IPS-20b (cell line): Measurements from ENCODE around the gene CNIH2.

ENCODE experiments used
- H3K27ac ChIP-seq: one replicate; pipeline ENCODE4 v1.5.1; 2013; ENCODE audit warnings: low read length
- H3K27me3 ChIP-seq: 2 replicates; pipeline ENCODE4 v1.6.1; 2013; ENCODE audit warnings: mild to moderate bottlenecking, low read length, inconsistent platforms; ENCODE audit not compliant: insufficient read depth
- H3K36me3 ChIP-seq: 2 replicates; pipeline ENCODE4 v1.6.1; 2013; ENCODE audit warnings: low read depth, mild to moderate bottlenecking, inconsistent platforms, low read length, moderate library complexity; ENCODE audit not compliant: insufficient read depth
- H3K4me1 ChIP-seq: 2 replicates; pipeline ENCODE4 v1.6.1; 2013; ENCODE audit warnings: mild to moderate bottlenecking, control low read depth, inconsistent platforms, low read length, moderate library complexity; ENCODE audit not compliant: insufficient read depth
- H3K4me3 ChIP-seq: 2 replicates; pipeline ENCODE4 v1.5.1; 2013; ENCODE audit warnings: mild to moderate bottlenecking, low read length, inconsistent platforms
- H3K9ac ChIP-seq: 2 replicates; pipeline ENCODE4 v1.6.1; 2013; ENCODE audit warnings: low read depth, mild to moderate bottlenecking, inconsistent platforms, low read length, moderate library complexity
- H3K9me3 ChIP-seq: 2 replicates; pipeline ENCODE4 v1.6.1; 2013; ENCODE audit warnings: mild to moderate bottlenecking, low read depth, low read length, inconsistent platforms; ENCODE audit not compliant: insufficient read depth

Gene CNIH2

GRCh38 chr11:66327171-66328030 is 49.4 kb downstream of the CNIH2 start:
- Histone ChIP-seq H3K4me3 (no peak overlapping the region), H3K27ac (no peak overlapping the region), H3K36me3 (no peaks in the 10 kb centered on the region), H3K27me3 (peaks cover 11% of the 10 kb centered on the region), H3K4me1 (peaks cover 4% of the 10 kb centered on the region; the same call in 1 of the 2 replicates), H3K9me3 (no peaks in the 10 kb centered on the region), H3K9ac (no peak overlapping the region)

- no peak overlapping the region for H3K4me3 ChIP-seq
- H3K36me3 ChIP-seq = no peaks in the 10 kb centered on the region
- no peaks in the 10 kb centered on the region for H3K9me3 ChIP-seq
- H3K27me3 ChIP-seq = peaks cover 11% of the 10 kb centered on the region
- H3K9ac ChIP-seq = no peak overlapping the region
- no peak overlapping the region for H3K27ac ChIP-seq
- peaks cover 4% of the 10 kb centered on the region; the same call in 1 of the 2 replicates for H3K4me1 ChIP-seq
Measured at GRCh38 chr11:66328031-66328301, 50.0 kb downstream of the CNIH2 start.

GRCh38 chr11:66328302-66329144 is 50.5 kb downstream of the CNIH2 start:
- peaks cover 11% of the 10 kb centered on the region for H3K27me3 ChIP-seq
- no peaks in the 10 kb centered on the region for H3K36me3 ChIP-seq
- H3K4me1 ChIP-seq = peaks cover 4% of the 10 kb centered on the region; the same call in 1 of the 2 replicates
- no peaks in the 10 kb centered on the region for H3K9me3 ChIP-seq
- no peak overlapping the region for H3K27ac ChIP-seq
- peak overlapping the region; percentile 40; the same call in 1 of the 2 replicates for H3K9ac ChIP-seq
- peak overlapping the region; percentile 37 for H3K4me3 ChIP-seq

DNA sequence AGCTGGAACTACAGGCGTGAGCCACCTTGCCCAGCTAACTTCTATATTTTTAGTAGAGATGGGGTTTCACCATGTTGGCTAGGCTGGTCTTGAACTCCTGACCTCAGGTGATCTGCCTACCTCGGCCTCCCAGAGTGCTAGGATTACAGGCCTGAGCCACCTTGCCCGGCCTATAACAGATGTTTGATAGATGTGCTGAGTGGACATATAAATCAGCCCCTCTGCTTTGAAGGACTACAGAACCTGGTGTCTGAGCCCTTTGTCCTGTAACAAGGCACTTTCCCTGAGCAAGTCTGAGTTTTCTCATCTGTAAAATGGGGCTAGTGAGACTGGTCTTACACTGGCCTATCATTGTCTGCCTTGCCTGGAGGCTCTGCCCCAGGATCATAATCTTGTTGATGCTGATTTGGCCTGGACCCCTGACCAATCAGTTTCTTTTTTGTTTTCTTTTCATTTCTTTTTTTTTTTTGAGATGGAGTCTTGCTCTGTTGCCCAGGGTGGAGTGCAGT is 51.2 kb downstream of the CNIH2 start:
- Histone ChIP-seq H3K36me3 (no peaks in the 10 kb centered on the region), H3K4me1 (peaks cover 4% of the 10 kb centered on the region; the same call in 1 of the 2 replicates), H3K27me3 (peaks cover 11% of the 10 kb centered on the region), H3K9me3 (no peaks in the 10 kb centered on the region), H3K27ac (no peak overlapping the region), H3K9ac (no peak overlapping the region), H3K4me3 (no peak overlapping the region)

DNA sequence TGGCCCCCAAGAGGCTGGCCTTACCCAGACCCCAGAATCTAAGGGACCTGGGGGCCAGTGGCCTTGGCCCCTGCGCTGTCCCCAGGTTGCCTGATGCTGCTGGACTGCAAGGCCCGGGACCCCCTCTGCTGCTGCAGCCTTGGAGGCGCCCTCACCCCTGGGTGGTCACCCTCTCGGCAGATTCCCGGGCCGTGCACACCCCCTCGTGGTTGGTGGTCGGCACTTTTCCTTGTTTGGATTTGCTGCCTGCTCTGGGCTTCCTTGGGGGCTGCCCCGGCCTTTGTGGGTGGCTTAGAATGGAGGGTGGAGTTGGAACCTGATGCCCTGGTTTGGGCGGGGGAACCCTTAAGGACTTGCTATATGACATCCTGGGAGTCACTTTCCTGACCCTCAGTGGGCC is 53.0 kb downstream of the CNIH2 start:
- H3K4me1 ChIP-seq = peaks cover 6% of the 10 kb centered on the region; the same call in 1 of the 2 replicates
- no peak overlapping the region for H3K9ac ChIP-seq
- H3K27me3 ChIP-seq = peaks cover 21% of the 10 kb centered on the region
- no peak overlapping the region for H3K4me3 ChIP-seq
- H3K27ac ChIP-seq = no peak overlapping the region
- no peaks in the 10 kb centered on the region for H3K36me3 ChIP-seq
- no peaks in the 10 kb centered on the region for H3K9me3 ChIP-seq

DNA sequence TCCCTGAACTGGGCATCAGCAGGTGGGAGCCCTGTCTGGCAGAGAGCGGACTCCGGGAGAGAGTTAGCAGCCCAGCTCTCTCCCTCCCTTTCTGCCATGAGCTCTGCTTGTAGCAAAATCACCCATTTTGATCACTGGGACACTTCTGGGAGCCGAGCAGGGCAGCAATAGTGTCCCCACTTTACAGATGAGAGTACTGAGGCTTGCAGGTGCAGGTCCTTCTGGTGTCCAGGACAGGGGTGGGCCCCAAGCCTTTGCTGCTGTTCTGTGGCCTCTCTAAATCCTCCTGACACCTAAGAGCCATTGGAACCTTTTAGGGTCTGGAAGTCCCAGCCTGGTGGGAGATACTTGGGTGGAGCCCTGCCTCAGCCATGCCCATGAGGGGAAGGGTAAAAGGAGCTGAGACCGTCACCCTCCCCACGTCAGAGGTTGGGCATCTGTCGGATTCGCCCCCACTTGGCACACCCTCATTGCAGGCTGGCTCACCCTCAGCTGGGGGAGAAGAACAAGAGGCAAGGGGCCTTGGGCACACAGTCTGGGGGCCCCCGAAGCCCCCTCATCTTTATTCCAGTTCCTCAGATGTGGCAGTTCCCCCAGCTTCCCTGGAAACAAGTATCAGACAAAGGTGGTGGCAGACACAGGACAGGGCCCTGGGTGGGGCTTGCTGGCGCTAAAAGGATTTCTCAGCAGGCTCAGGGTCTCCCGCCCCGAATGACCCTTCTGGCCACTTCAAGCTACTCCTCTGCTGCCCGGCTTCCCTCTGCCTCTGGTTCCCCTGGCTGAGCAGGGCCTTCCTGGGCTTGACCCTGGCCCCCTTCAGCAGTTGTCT is 53.8 kb downstream of the CNIH2 start:
- Histone ChIP-seq H3K4me3 (no peak overlapping the region), H3K27me3 (peaks cover 23% of the 10 kb centered on the region), H3K9me3 (no peaks in the 10 kb centered on the region), H3K9ac (no peak overlapping the region), H3K36me3 (no peaks in the 10 kb centered on the region), H3K4me1 (peaks cover 6% of the 10 kb centered on the region; the same call in 1 of the 2 replicates), H3K27ac (no peak overlapping the region)

GRCh38 chr11:66332371-66333219 is 54.6 kb downstream of the CNIH2 start:
- H3K27ac ChIP-seq = no peak overlapping the region
- H3K9me3 ChIP-seq = no peaks in the 10 kb centered on the region
- no peak overlapping the region for H3K9ac ChIP-seq
- peaks cover 6% of the 10 kb centered on the region; the same call in 1 of the 2 replicates for H3K4me1 ChIP-seq
- no peaks in the 10 kb centered on the region for H3K36me3 ChIP-seq
- peaks cover 18% of the 10 kb centered on the region for H3K27me3 ChIP-seq
- H3K4me3 ChIP-seq = no peak overlapping the region

DNA sequence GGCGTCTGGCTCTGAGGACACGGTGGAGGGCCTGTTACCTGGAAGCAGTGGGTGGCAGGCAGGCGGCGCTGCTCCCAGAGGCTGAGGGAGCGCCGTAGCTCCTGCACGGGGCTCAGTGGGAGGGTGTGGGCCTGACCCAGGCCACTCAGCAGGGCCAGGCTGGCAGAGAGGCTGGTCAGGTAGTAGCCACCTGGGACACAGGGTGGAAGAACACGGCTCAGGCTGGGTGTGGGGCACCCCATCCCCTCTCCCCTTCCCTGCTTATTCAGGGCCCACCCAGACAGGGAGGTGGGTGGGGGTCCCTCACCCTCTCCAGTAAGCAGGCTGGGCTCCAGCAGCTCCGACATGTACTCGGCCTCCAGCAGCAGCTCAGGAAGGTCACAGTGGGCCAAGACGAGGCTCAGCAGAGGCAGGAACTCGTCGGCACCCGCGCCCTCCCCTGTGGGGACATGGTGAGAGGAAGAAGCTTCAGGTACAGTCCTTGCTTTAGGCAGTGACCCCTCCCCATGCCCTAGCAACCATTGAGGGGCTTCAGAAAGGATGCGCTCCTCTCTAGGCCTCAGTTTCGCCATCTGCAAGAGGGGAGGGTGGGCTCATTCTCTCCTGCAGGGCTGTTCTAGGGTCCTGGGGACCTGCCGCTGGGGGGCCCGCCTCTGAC is 55.4 kb downstream of the CNIH2 start:
- peaks cover 6% of the 10 kb centered on the region; the same call in 1 of the 2 replicates for H3K4me1 ChIP-seq
- no peak overlapping the region for H3K4me3 ChIP-seq
- H3K9ac ChIP-seq = no peak overlapping the region
- H3K36me3 ChIP-seq = no peaks in the 10 kb centered on the region
- H3K27ac ChIP-seq = no peak overlapping the region
- peaks cover 12% of the 10 kb centered on the region for H3K27me3 ChIP-seq
- no peaks in the 10 kb centered on the region for H3K9me3 ChIP-seq
